M059J (cell line): ENCODE results near the gene PLD2. TPM values are rescaled to one million over a fixed set of nuclear protein-coding genes. Genes with fewer than 3 reads are reported as not detected.
A peak's percentile ranks its signal among the peaks of the same experiment; 100 is the strongest.

ENCODE experiments used
- DNase-seq: peaks from one replicate; pipeline ENCODE4 v3.0.0-alpha.2; 2012; ENCODE audit warnings: low read depth
- total RNA-seq: library from RNA; depleted of rRNA; stranded (reverse); fragments of >200 nt; shearing (Covaris generic); gene quantifications from 2 replicates; pipeline ENCODE4 v1.2.3, GENCODE V29; 2014; rRNA removed

The PLD2 gene
- total RNA-seq: 3.7 and 7.5 TPM in 2 replicates

GRCh38 chr17:4806777-4807604 is at the start of gene PLD2:
TSS of gene PLD2 (plus strand) at chr17:4807152. CDS start at chr17:4807773, 621 bp downstream.
- DNase-seq: peak; percentile 77

- DNase-seq: no peak
Observed at GRCh38 chr17:4759776-4760236, 47.1 kb upstream of the PLD2 start.

DNA sequence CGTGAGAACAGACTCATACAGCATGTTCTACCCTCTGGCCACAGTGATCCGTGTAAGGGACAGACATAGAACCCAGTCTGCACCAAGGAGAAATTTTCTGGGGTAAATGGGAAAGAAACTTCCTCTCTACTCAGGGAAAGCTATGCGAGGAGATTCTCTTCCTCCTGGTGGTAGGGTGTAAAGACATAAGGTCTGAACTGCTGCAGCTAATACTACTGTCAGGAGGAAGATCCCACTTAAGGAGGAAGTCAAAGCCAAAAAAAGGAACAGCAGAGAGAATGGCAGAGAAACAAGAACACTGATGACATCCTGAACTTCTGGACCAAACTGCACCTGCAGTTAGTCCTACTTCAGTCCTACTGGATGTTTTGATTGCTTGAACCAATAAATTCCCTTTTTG is 42.4 kb upstream of the PLD2 start:
- no peak for DNase-seq

DNA sequence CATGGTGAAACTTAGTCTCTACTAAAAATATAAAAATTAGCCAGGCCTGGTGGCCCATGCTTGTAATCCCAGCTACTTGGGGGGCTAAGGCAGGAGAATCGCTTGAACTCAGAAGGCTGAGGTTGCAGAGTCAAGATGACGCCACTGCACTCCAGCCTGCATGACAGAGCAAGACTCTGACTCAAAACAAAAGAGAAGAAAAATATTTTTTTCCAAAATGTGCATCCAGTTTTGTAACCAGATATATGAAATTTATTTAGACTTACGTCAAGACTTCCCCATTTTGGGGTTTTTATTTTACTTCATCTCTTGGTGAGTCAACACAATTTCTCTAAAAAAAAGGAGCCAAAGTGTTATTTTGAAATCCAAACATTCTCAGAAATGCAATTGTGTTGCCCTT is 40.8 kb upstream of the PLD2 start:
- no peak for DNase-seq

DNA sequence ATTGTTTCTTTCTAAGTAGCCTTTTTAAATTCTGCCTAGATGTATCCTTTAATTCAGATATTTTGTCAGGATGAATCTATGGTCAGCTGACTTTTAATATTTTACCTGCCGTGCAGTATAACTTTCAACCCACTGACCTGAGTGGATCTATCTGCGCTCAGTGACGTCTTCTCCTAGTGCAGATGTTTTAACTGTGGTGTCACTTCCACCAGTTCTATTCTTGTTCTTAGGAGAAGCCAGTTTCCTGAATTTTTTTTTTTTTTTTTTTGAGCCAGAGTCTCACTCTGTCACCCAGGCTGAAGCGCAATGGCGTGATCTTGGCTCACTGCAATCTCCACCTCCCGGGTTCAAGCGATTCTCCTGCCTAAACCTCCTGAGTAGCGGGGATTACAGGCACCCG is 40.2 kb upstream of the PLD2 start:
- DNase-seq: no peak

DNA sequence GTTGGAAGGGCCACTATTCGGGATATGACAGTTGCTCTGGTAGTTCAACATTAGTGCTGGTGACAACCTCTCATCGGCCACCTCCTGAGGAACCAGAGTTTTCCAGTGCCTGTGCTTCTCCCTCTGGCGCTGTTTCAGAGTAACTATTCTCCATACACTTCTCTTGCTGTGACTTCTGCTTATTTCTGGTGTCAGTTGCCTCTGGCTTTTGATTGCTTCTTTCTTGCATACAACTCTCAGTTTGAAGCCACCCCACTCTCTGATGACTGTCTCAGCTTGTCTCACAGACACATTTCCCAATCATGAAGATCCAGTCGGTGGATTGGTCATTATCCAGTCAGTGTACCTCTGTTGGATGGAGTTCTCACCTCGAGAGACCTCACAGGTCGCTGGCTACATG is 38.7 kb upstream of the PLD2 start:
- DNase-seq: no peak

- peak; percentile 43 for DNase-seq
Observed at GRCh38 chr17:4769628-4770027, 37.3 kb upstream of the PLD2 start.

DNA sequence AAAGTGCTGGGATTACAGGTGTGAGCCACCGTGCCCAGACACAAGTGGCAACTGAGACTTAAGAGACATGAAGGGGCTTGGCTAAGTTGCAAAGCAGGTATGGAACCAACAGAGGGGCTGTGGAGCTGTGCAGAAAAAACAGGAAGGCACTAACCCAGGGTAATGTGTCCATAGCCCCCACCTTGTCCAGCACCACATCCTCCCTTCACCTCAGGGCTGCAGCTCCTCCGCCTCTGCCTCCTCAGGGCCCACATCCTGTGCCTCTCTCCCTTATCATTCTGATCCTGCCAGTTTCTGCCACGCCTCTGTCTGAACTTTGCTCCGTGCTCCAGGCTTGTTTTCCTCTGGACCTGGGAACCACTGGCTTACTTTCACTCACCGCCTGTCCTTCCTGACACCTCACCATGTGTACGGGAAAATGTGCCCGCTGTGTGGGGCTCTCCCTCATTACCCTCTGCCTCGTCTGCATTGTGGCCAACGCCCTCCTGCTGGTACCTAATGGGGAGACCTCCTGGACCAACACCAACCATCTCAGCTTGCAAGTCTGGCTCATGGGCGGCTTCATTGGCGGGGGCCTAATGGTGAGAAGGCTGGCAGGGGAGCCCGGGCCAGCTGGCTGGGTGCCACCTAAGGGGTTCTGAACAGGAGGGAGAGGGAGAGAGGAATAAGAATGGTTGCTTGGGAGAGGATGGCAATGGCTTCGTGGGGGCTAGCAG is 35.3 kb upstream of the PLD2 start, which contains the start of gene TM4SF5:
TSS of gene TM4SF5 (plus strand) at position 368 of the 716 bp plus-strand sequence. CDS start at position 405, 37 bp downstream.
- DNase-seq: peak; percentile 31

GRCh38 chr17:4772235-4772613 is 34.7 kb upstream of the PLD2 start:
- DNase-seq: no peak

- no peak for DNase-seq
Observed at GRCh38 chr17:4777969-4778760, 28.8 kb upstream of the PLD2 start.

DNA sequence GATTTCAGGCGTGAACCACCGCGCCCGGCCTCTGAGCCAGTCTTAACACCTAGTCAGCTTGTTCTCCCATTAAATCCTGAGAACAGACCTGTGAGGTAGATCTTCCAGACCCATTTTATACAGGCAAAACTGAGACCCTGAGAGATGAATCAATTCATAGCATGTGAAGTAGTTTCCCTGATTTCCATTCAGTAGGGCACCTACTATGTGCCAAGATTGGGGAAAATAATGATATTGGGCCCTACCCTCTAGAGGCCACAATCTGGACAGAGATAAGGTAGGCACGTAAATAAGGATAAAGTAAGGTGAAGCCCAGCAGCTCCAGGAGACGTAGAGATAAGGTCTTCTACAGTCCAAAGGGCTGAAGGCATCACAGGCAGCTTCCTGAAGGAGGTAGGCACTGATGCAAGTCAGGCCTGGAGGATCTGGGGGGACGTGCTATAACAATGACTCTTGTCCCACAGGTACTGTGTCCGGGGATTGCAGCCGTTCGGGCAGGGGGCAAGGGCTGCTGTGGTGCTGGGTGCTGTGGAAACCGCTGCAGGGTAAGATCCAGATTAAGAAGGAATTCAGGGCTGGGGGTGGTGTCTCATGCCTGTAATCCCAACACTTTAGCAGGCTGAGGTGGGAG is 26.5 kb upstream of the PLD2 start:
- DNase-seq: no peak

DNA sequence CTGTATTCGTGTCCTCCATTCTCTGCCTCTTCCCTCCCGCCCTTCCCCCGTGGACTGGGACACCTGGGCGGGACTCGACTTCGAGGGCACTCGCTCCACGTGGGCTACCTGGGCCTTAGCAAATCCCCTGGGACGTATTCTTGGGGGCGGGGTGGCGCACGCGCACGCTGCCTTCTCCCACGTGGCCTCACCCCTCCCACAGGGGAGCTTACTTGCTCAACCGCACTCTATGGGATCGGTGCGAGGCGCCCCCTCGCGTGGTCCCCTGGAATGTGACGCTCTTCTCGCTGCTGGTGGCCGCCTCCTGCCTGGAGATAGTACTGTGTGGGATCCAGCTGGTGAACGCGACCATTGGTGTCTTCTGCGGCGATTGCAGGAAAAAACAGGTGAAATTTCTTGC is 24.3 kb upstream of the PLD2 start:
- no peak for DNase-seq

GRCh38 chr17:4785311-4786105 is 21.4 kb upstream of the PLD2 start:
- no peak for DNase-seq

DNA sequence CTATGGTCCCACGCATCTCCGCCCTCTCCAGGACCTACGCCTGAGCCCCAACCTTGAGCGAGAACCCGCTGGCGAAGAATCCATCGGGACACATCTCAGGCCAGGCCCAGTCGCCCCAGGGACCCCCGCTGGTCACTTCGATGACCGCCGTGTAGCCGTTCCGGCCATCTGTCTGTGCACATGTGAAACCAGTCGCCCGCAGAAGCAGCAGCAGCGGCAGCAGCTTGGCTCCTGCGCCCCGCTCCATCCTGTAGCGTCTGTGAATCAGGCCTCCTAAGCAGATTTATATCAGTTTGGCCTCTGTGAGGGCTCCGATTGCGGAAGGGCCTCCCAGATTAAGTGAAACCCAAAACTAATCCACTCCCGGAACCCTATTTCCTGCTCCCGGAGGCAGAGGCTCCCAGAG is 20.8 kb upstream of the PLD2 start, which contains the start of gene VMO1:
TSS of gene VMO1 (minus strand) at position 259 of the 406 bp plus-strand sequence. CDS start at position 247, 12 bp downstream.
- DNase-seq: peak; percentile 54

- DNase-seq: peak; percentile 9
Observed at GRCh38 chr17:4786516-4786915, 20.4 kb upstream of the PLD2 start.

- no peak for DNase-seq
Observed at GRCh38 chr17:4788159-4788806, 18.7 kb upstream of the PLD2 start.

- DNase-seq: no peak
Observed at GRCh38 chr17:4788807-4789700, 17.9 kb upstream of the PLD2 start, which contains the start of gene GLTPD2. TSS of gene GLTPD2 (plus strand) at chr17:4788964. CDS start at chr17:4789012, 48 bp downstream.

DNA sequence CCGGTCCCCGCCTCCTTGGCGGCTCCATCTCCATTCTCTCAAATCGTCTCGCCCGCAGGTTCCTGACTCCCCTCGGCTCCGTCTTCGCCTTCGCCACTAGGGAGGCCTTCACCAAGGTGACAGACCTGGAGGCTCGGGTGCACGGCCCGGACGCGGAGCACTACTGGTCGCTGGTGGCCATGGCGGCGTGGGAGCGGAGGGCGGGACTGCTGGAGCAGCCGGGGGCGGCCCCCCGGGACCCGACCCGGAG is 17.3 kb upstream of the PLD2 start:
- DNase-seq: no peak
